ENCODE results near the gene CTSZ. TPM values are rescaled to one million over a fixed set of nuclear protein-coding genes. Genes with fewer than 3 reads are reported as not detected.
"Not testable (repeated sequence)": the region's sequence is repeated elsewhere in the genome, so short reads cannot be mapped to it uniquely, and the experiment has no call there.

Gene CTSZ
- total RNA-seq, 2 experiments from 2014 or later: 17.3 to 17.9 TPM

GRCh38 chr20:59042151-59042795 lies 35.2 kb upstream of the CTSZ start, which contains the start of gene PRELID3B:
Gene PRELID3B, minus strand, starts transcription at chr20:59042786. Its CDS starts 56 bp downstream, at chr20:59042730.
- no peak for DNase-seq
- Mint-ChIP-seq H3K9me3 (no peaks in the 10 kb centered on the region), H3K27ac (peak within 1 kb of the TSS; percentile 89), H3K36me3 (ENCODE audit: low read depth) (peaks cover 28% of the 10 kb centered on the region), H3K4me1 (ENCODE audit: low read depth) (peaks cover 43% of the 10 kb centered on the region), H3K4me3 (peak within 1 kb of the TSS; percentile 93), H3K27me3 (ENCODE audit: low read depth) (no peaks in the 10 kb centered on the region)
- CTCF ChIA-PET: interaction anchor here (0.7 to 1.2 kb wide), 2 partner anchors 10 to 40 kb away, joined by 3 to 6 read pairs; partner anchors contain the start of gene ATP5F1E
- intact Hi-C loops (cut with micrococcal nuclease): loop anchor here (1.0 to 5.0 kb wide), 4 partner anchors 10 to 121 kb away; partner anchors contain the start of genes ATP5F1E, NELFCD and ZNF831

- H3K4me1 Mint-ChIP-seq (ENCODE audit: low read depth): peaks cover 50% of the 10 kb centered on the region
- CTCF ChIA-PET: interaction anchor here (0.7 kb wide), 1 partner anchor 41 kb away, joined by 3 read pairs; no protein-coding TSS in a partner anchor
- intact Hi-C loops (cut with micrococcal nuclease): loop anchor here (5.0 kb wide), 1 partner anchor 36 kb away; no protein-coding TSS in a partner anchor
Observed at GRCh38 chr20:59041487-59041886, 34.4 kb upstream of the CTSZ start.

GRCh38 chr20:59040667-59041066 lies 33.6 kb upstream of the CTSZ start:
- peaks cover 41% of the 10 kb centered on the region for H3K36me3 Mint-ChIP-seq (ENCODE audit: low read depth)
- peak overlapping the region; percentile 93 for H3K4me3 Mint-ChIP-seq
- no peaks in the 10 kb centered on the region for H3K27me3 Mint-ChIP-seq (ENCODE audit: low read depth)
- intact Hi-C loops (cut with micrococcal nuclease): loop anchor here (5.0 kb wide), 1 partner anchor 37 kb away; no protein-coding TSS in a partner anchor
- DNase-seq: no peak
- peak overlapping the region; percentile 89 for H3K27ac Mint-ChIP-seq
- CTCF ChIA-PET: no interaction called here
- no peaks in the 10 kb centered on the region for H3K9me3 Mint-ChIP-seq
- peaks cover 57% of the 10 kb centered on the region for H3K4me1 Mint-ChIP-seq (ENCODE audit: low read depth)

More at GRCh38 chr20:59041487-59041886, 34.4 kb upstream of the CTSZ start:
- not testable (repeated sequence) for DNase-seq; H3K9me3 Mint-ChIP-seq; H3K27me3 Mint-ChIP-seq (ENCODE audit: low read depth)
- H3K36me3 Mint-ChIP-seq (ENCODE audit: low read depth): peaks cover 35% of the 10 kb centered on the region
- peak overlapping the region; percentile 89 for H3K27ac Mint-ChIP-seq
- peak overlapping the region; percentile 93 for H3K4me3 Mint-ChIP-seq

DNA sequence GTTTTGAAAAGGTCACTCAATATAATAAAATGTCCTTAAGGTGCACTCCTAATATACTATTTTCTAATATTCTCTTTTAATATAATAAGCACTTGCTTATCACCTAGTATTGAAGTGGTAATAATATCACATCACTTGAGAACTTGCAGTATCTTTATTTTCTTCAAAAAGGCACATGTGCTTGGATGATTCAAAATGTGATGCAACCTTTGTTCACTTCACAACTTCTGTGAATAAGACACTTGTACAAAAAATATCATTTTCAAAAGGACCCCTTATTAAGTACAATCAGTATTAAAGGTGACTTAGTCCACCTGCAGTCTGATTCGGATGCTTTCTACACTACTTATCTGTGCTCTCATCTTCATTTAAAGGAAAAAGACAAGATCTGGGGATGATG lies 32.2 kb upstream of the CTSZ start:
- H3K27ac Mint-ChIP-seq: peak overlapping the region; percentile 89
- peaks cover 64% of the 10 kb centered on the region for H3K4me1 Mint-ChIP-seq (ENCODE audit: low read depth)
- intact Hi-C loops (cut with micrococcal nuclease): loop anchor here (10.0 kb wide), 2 partner anchors 644 to 734 kb away; partner anchors contain the start of gene RAB22A
- DNase-seq: no peak
- CTCF ChIA-PET: no interaction called here
- no peaks in the 10 kb centered on the region for H3K9me3 Mint-ChIP-seq
- peaks cover 48% of the 10 kb centered on the region for H3K36me3 Mint-ChIP-seq (ENCODE audit: low read depth)
- no peaks in the 10 kb centered on the region for H3K27me3 Mint-ChIP-seq (ENCODE audit: low read depth)
- peak overlapping the region; percentile 93 for H3K4me3 Mint-ChIP-seq

DNA sequence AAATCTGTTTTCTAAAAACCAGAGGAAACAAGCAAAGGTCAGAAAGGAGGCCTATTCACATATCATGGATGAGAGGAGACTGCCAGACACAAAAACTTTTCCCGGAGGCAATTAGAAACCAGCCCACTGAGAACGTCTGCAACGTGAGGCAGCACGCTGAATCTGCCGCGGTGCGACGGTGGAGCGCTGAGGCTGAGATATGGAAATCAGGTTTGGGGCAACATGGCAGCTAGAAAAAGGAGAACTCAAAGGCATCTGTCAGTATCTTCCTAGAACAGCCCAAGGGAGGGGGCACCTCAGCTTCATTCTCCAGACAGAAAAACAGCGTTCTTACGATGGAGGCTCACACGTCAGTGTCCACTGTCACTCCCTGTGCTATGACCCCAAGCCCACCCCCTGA lies 30.3 kb upstream of the CTSZ start:
- no peaks in the 10 kb centered on the region for H3K9me3 Mint-ChIP-seq
- H3K4me3 Mint-ChIP-seq: no peak overlapping the region
- H3K4me1 Mint-ChIP-seq (ENCODE audit: low read depth): peaks cover 66% of the 10 kb centered on the region
- peaks cover 50% of the 10 kb centered on the region for H3K36me3 Mint-ChIP-seq (ENCODE audit: low read depth)
- DNase-seq: no peak
- CTCF ChIA-PET: no interaction called here
- peak overlapping the region; percentile 54 for H3K27ac Mint-ChIP-seq
- no peaks in the 10 kb centered on the region for H3K27me3 Mint-ChIP-seq (ENCODE audit: low read depth)
- intact Hi-C loops (cut with micrococcal nuclease): loop anchor here (10.0 kb wide), 2 partner anchors 643 to 733 kb away; partner anchors contain the start of gene RAB22A

DNA sequence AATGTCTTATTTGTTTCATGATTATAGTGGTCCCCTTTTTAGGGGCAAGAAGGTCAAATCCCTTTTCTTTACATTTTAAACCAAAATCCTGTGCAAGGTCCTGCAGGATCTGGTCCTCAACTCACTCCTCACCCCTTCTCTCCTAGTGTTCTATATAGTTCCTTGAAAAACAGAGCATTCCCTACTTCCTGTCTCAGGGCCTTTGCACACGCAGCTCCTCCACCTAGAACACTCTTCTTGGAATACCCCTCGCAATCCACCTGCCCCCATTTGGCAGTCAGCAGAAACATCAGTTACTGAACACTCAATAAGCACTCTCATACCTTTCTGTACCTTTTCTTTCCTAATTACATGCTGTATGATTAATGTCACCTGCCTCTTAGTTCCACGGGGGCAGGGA lies 28.3 kb upstream of the CTSZ start:
- no peak for DNase-seq
- Mint-ChIP-seq H3K4me3 (no peak overlapping the region), H3K9me3 (no peaks in the 10 kb centered on the region), H3K27ac (peak overlapping the region; percentile 67), H3K36me3 (ENCODE audit: low read depth) (peaks cover 48% of the 10 kb centered on the region), H3K27me3 (ENCODE audit: low read depth) (no peaks in the 10 kb centered on the region), H3K4me1 (ENCODE audit: low read depth) (peaks cover 67% of the 10 kb centered on the region)
- intact Hi-C loops (cut with micrococcal nuclease): loop anchor here (10.0 kb wide), 2 partner anchors 641 to 731 kb away; partner anchors contain the start of gene RAB22A
- CTCF ChIA-PET: no interaction called here

DNA sequence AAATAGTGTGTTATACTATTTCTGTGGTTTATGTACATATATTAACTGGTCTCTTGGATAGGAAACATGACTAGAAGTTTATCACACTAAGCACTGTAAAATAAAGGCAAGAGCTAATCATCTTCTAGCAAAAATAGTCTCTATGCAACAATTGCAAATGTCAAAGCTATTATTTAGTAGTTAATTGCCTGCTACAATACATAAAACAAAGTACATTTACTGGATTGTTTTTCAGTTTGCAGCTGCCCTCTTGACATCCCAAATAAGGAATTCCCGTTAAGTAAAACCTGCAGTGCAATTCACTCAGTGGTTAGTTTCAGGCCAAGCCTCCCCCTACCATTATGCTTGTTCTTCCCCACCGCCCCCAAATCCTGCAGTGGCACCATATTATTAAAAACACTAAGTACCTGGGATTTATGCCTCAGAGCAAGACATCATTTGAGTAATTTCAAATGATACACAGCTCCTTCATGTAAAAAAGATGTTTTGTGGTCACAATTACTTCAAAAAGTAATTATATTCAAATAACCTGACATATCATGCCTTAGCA lies 26.6 kb upstream of the CTSZ start:
- CTCF ChIA-PET: interaction anchor here (0.6 to 0.8 kb wide), 2 partner anchors 43 to 135 kb away, joined by 3 to 4 read pairs; no protein-coding TSS in a partner anchor
- Mint-ChIP-seq H3K27ac (peak overlapping the region; percentile 55), H3K9me3 (no peaks in the 10 kb centered on the region), H3K36me3 (ENCODE audit: low read depth) (peaks cover 55% of the 10 kb centered on the region), H3K4me3 (peak overlapping the region; percentile 4), H3K4me1 (ENCODE audit: low read depth) (peaks cover 68% of the 10 kb centered on the region), H3K27me3 (ENCODE audit: low read depth) (no peaks in the 10 kb centered on the region)
- DNase-seq: no peak
- intact Hi-C loops (cut with micrococcal nuclease): loop anchor here (2.0 to 10.0 kb wide), 4 partner anchors 126 to 729 kb away; partner anchors contain the start of gene RAB22A

GRCh38 chr20:59033093-59033492 lies 26.0 kb upstream of the CTSZ start:
- H3K4me1 Mint-ChIP-seq (ENCODE audit: low read depth): peaks cover 73% of the 10 kb centered on the region
- intact Hi-C loops (cut with micrococcal nuclease): loop anchor here (2.0 to 10.0 kb wide), 4 partner anchors 126 to 728 kb away; partner anchors contain the start of gene RAB22A
- peak overlapping the region; percentile 94 for H3K4me3 Mint-ChIP-seq
- no peaks in the 10 kb centered on the region for H3K9me3 Mint-ChIP-seq
- peak overlapping the region; percentile 91 for H3K27ac Mint-ChIP-seq
- H3K36me3 Mint-ChIP-seq (ENCODE audit: low read depth): peaks cover 56% of the 10 kb centered on the region
- CTCF ChIA-PET: interaction anchor here (0.6 kb wide), 1 partner anchor 134 kb away, joined by 4 read pairs; no protein-coding TSS in a partner anchor
- no peak for DNase-seq
- no peaks in the 10 kb centered on the region for H3K27me3 Mint-ChIP-seq (ENCODE audit: low read depth)

GRCh38 chr20:59032713-59033059 lies 25.6 kb upstream of the CTSZ start:
- Mint-ChIP-seq H3K27ac (peak overlapping the region; percentile 91), H3K4me3 (peak overlapping the region; percentile 94), H3K9me3 (no peaks in the 10 kb centered on the region), H3K36me3 (ENCODE audit: low read depth) (peaks cover 55% of the 10 kb centered on the region), H3K27me3 (ENCODE audit: low read depth) (no peaks in the 10 kb centered on the region), H3K4me1 (ENCODE audit: low read depth) (peaks cover 74% of the 10 kb centered on the region)
- CTCF ChIA-PET: interaction anchor here (1.6 to 1.9 kb wide), 2 partner anchors 11 to 174 kb away, joined by 5 to 6 read pairs; partner anchors contain the start of gene PRELID3B
- no peak for DNase-seq
- intact Hi-C loops (cut with micrococcal nuclease): loop anchor here (1.0 to 10.0 kb wide), 9 partner anchors 10 to 728 kb away; partner anchors contain the start of genes CTSZ, NELFCD, PRELID3B and RAB22A

DNA sequence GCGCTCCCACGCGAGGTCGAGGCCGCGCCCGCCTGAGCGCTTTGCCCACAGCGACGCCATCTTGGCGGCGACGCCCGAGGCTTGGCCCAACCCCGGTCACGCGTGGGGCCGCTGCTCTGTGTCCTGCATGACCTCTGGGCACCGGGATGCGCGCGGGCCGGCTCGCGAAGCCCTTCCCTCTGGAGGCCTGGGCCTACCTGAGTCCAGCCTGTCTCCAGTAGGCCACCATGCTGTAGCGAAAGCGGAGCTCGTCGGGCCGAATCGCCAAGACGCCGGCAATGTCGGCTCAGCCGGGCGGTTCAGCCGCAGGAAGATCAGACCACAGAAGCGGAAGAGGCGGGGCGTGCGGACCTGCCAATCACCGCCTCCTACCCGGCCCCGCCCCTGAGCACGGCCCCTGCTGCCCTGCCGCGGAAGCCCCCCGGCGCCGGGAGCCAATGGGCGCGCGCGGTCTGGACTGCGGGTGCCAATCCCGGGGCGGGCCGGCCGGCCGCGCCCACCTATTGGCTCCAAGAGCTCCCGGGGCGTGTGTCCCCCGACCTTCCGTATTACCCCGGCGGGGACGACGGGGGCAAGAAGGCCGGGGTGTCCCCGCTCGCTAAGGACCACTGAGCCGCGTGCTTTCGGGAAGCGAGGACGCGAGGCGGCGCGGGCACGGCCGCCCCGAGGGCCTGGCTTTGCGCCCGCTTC lies 25.1 kb upstream of the CTSZ start, which contains the start of gene ATP5F1E:
TSS of gene ATP5F1E (minus strand) at position 313 of the 690 bp plus-strand sequence. CDS start at position 229, 84 bp downstream.
- Mint-ChIP-seq H3K27me3 (ENCODE audit: low read depth) (no peaks in the 10 kb centered on the region), H3K27ac (peak within 1 kb of the TSS; percentile 93), H3K4me1 (ENCODE audit: low read depth) (peaks cover 75% of the 10 kb centered on the region), H3K9me3 (no peaks in the 10 kb centered on the region), H3K4me3 (peak within 1 kb of the TSS; percentile 94), H3K36me3 (ENCODE audit: low read depth) (peaks cover 54% of the 10 kb centered on the region)
- CTCF ChIA-PET: interaction anchor here (0.6 to 1.9 kb wide), 8 partner anchors 11 to 1410 kb away, joined by 3 to 10 read pairs (median 4); partner anchors contain the start of gene PRELID3B
- intact Hi-C loops (cut with micrococcal nuclease): loop anchor here (1.0 to 10.0 kb wide), 9 partner anchors 10 to 727 kb away; partner anchors contain the start of genes CTSZ, NELFCD, PRELID3B and RAB22A
- peak; percentile 95 for DNase-seq

GRCh38 chr20:59031564-59032022 lies 24.5 kb upstream of the CTSZ start:
- Mint-ChIP-seq H3K9me3 (no peaks in the 10 kb centered on the region), H3K27me3 (ENCODE audit: low read depth) (no peaks in the 10 kb centered on the region), H3K36me3 (ENCODE audit: low read depth) (peaks cover 51% of the 10 kb centered on the region), H3K4me3 (peak overlapping the region; percentile 94), H3K4me1 (ENCODE audit: low read depth) (peaks cover 75% of the 10 kb centered on the region), H3K27ac (peak overlapping the region; percentile 93)
- peak; percentile 36 for DNase-seq
- CTCF ChIA-PET: interaction anchor here (0.6 to 1.9 kb wide), 8 partner anchors 12 to 1409 kb away, joined by 3 to 10 read pairs (median 4); partner anchors contain the start of gene PRELID3B
- intact Hi-C loops (cut with micrococcal nuclease): loop anchor here (1.0 to 10.0 kb wide), 9 partner anchors 11 to 727 kb away; partner anchors contain the start of genes CTSZ, NELFCD, PRELID3B and RAB22A
